IMR-90 (cell line): ENCODE measurements around the gene KCNK4. TPM values are rescaled to one million over a fixed set of nuclear protein-coding genes. Genes with fewer than 3 reads are reported as not detected.

ENCODE experiments used
- ATAC-seq: fragments of 200-7000 bp; cut with Tn5 transposase; 2 replicates; pipeline ENCODE4 v1.9.1; 2020; ENCODE audit warnings: low read depth, mild to moderate bottlenecking, moderate library complexity
- BruUV-seq: library from RNA; stranded (reverse); fragments of 400-500 nt; replicated peaks from 2 replicates; lab custom pipeline; 2021; lab: Mats Ljungman, UMichigan
- CTCF ChIA-PET: fragments of 300-600 bp; formaldehyde crosslinking; extraction: SDS; loops from one replicate; lab custom pipeline; 2021; ENCODE audit warnings: antibody characterized with exemption; lab: Yijun Ruan, JAX
- POLR2A ChIA-PET: fragments of 300-600 bp; sonication (Branson Sonifier 250); formaldehyde crosslinking; loops from one replicate; lab custom pipeline; 2022; ENCODE audit warnings: antibody characterized with exemption; ENCODE audit not compliant: unreplicated experiment; lab: Charles Lee
- DNase-seq: peaks from one replicate; pipeline ENCODE4 v3.0.0; 2013
- H2AFZ ChIP-seq: replicated peaks from 2 replicates; pipeline ENCODE3; 2013; ENCODE audit warnings: low read length, mild to moderate bottlenecking; ENCODE audit not compliant: poor library complexity
- H2AK5ac ChIP-seq: 2 replicates; pipeline ENCODE4 v1.6.1; 2013; ENCODE audit warnings: low read depth, low read length, inconsistent platforms
- H2AK9ac ChIP-seq: replicated peaks from 2 replicates; pipeline ENCODE3; 2013; ENCODE audit warnings: mild to moderate bottlenecking, low read depth, low read length, moderate library complexity; ENCODE audit not compliant: poor library complexity
- H2BK120ac ChIP-seq: 2 replicates; pipeline ENCODE4 v1.6.1; 2013; ENCODE audit warnings: low read depth, low read length, inconsistent platforms
- H2BK15ac ChIP-seq: 3 replicates; pipeline ENCODE4 v1.6.1; 2013; ENCODE audit warnings: low read depth, low read length, inconsistent platforms
- H2BK20ac ChIP-seq: 2 replicates; pipeline ENCODE4 v1.6.1; 2013; ENCODE audit warnings: low read depth, mild to moderate bottlenecking, inconsistent platforms, low read length, moderate library complexity
- H2BK5ac ChIP-seq: 2 replicates; pipeline ENCODE4 v1.6.1; 2013; ENCODE audit warnings: mild to moderate bottlenecking, low read depth, low read length, inconsistent platforms; ENCODE audit not compliant: poor library complexity, severe bottlenecking
- H3K14ac ChIP-seq: replicated peaks from 2 replicates; pipeline ENCODE4 v1.6.1; 2013; ENCODE audit warnings: low read depth, low read length, inconsistent platforms
- H3K18ac ChIP-seq: 2 replicates; pipeline ENCODE4 v1.6.1; 2013; ENCODE audit warnings: low read depth, low read length, control low read depth
- H3K23ac ChIP-seq: 2 replicates; pipeline ENCODE4 v1.6.1; 2013; ENCODE audit warnings: low read depth, low read length, inconsistent platforms
- H3K27ac ChIP-seq: 2 replicates; pipeline ENCODE4 v1.5.1; 2013; ENCODE audit warnings: mild to moderate bottlenecking, control low read depth, low read length; ENCODE audit not compliant: insufficient read depth
- H3K27me3 ChIP-seq: 2 replicates; pipeline ENCODE4 v1.6.1; 2013; ENCODE audit warnings: low read length; ENCODE audit not compliant: control insufficient read depth, insufficient read depth
- H3K36me3 ChIP-seq: 2 replicates; pipeline ENCODE4 v1.6.1; 2013; ENCODE audit warnings: low read length, mixed read lengths; ENCODE audit not compliant: control insufficient read depth, insufficient read depth
- H3K4ac ChIP-seq: 2 replicates; pipeline ENCODE4 v1.6.1; 2013; ENCODE audit warnings: low read depth, low read length, inconsistent platforms
- H3K4me1 ChIP-seq: 2 replicates; pipeline ENCODE4 v1.6.1; 2013; ENCODE audit warnings: low read length, mixed read lengths; ENCODE audit not compliant: control insufficient read depth, insufficient read depth
- H3K4me2 ChIP-seq: 2 replicates; pipeline ENCODE4 v1.6.1; 2013; ENCODE audit warnings: low read depth, mild to moderate bottlenecking, control low read depth, low read length, moderate library complexity
- H3K4me3 ChIP-seq: 2 replicates; pipeline ENCODE4 v1.5.1; 2013; ENCODE audit warnings: low read depth, mild to moderate bottlenecking, control low read depth, low read length, moderate library complexity; ENCODE audit not compliant: insufficient read depth
- H3K56ac ChIP-seq: 2 replicates; pipeline ENCODE4 v1.6.1; 2013; ENCODE audit warnings: low read length, inconsistent platforms; ENCODE audit not compliant: insufficient read depth; ENCODE audit errors: extremely low read depth
- H3K79me1 ChIP-seq, 2 experiments: 2 replicates each; pipeline ENCODE4 v1.6.1; 2013; ENCODE audit warnings: low read length in 2 of 2, inconsistent platforms in 1 of 2, low read depth in 1 of 2
- H3K9ac ChIP-seq: 2 replicates; pipeline ENCODE4 v1.6.1; 2013; ENCODE audit warnings: low read depth, low read length, control low read depth
- H3K9me1 ChIP-seq: 2 replicates; pipeline ENCODE4 v1.6.1; 2013; ENCODE audit warnings: low read length, inconsistent platforms; ENCODE audit not compliant: insufficient read depth
- H3K9me3 ChIP-seq: 2 replicates; pipeline ENCODE4 v1.6.1; 2013; ENCODE audit warnings: low read length; ENCODE audit not compliant: control insufficient read depth, insufficient read depth
- H4K20me1 ChIP-seq: 2 replicates; pipeline ENCODE4 v1.6.1; 2013; ENCODE audit warnings: low read length, inconsistent platforms; ENCODE audit not compliant: insufficient read depth
- H4K5ac ChIP-seq: 2 replicates; pipeline ENCODE4 v1.6.1; 2013; ENCODE audit warnings: mild to moderate bottlenecking, low read depth, low read length, control low read depth
- H4K8ac ChIP-seq, 2 experiments: 2 replicates each; pipeline ENCODE4 v1.6.1; 2013; ENCODE audit warnings: low read depth in 2 of 2, low read length in 2 of 2, control low read depth in 1 of 2, inconsistent platforms in 1 of 2
- H4K91ac ChIP-seq: 2 replicates; pipeline ENCODE4 v1.6.1; 2013; ENCODE audit warnings: low read depth, low read length, inconsistent platforms; ENCODE audit not compliant: insufficient read depth
- BHLHE40 ChIP-seq: fragments of 150-350 bp; IDR thresholded peaks from 2 replicates; pipeline ENCODE4 v1.6.1; 2016; ENCODE audit warnings: mild to moderate bottlenecking, low read depth, low read length
- CEBPB ChIP-seq: IDR thresholded peaks from 2 replicates; pipeline ENCODE4 v1.6.1; 2012; ENCODE audit warnings: low read depth, low read length, improper control_type of control experiment
- CHD1 ChIP-seq: IDR thresholded peaks from 2 replicates; pipeline ENCODE4 v1.6.1; 2012; ENCODE audit warnings: low read depth, low read length, improper control_type of control experiment
- FOS ChIP-seq: fragments of 150-350 bp; IDR thresholded peaks from 2 replicates; pipeline ENCODE4 v1.6.1; 2016; ENCODE audit warnings: low read depth, low read length
- MAFK ChIP-seq: IDR thresholded peaks from 2 replicates; pipeline ENCODE4 v1.6.1; 2012; ENCODE audit warnings: low read depth, low read length, improper control_type of control experiment
- MAZ ChIP-seq: IDR thresholded peaks from 2 replicates; pipeline ENCODE4 v1.6.1; 2012; ENCODE audit warnings: low read depth, mild to moderate bottlenecking, low read length, improper control_type of control experiment, moderate library complexity, borderline replicate concordance
- MXI1 ChIP-seq: IDR thresholded peaks from 2 replicates; pipeline ENCODE4 v1.6.1; 2012; ENCODE audit warnings: low read depth, mild to moderate bottlenecking, low read length, moderate library complexity, borderline replicate concordance
- NFE2L2 ChIP-seq: fragments of 150-350 bp; IDR thresholded peaks from 2 replicates; pipeline ENCODE4 v1.6.1; 2016; ENCODE audit warnings: low read depth, mild to moderate bottlenecking, low read length
- POLR2A ChIP-seq: IDR thresholded peaks from 2 replicates; pipeline ENCODE4 v1.6.1; 2012; ENCODE audit warnings: mild to moderate bottlenecking, low read depth, low read length
- RAD21 ChIP-seq: IDR thresholded peaks from 2 replicates; pipeline ENCODE4 v1.6.1; 2012; ENCODE audit warnings: low read length, improper control_type of control experiment
- RCOR1 ChIP-seq: IDR thresholded peaks from 2 replicates; pipeline ENCODE4 v1.6.1; 2012; ENCODE audit warnings: mild to moderate bottlenecking, low read length, improper control_type of control experiment; ENCODE audit not compliant: insufficient replicate concordance
- RFX5 ChIP-seq: IDR thresholded peaks from 2 replicates; pipeline ENCODE4 v1.8.0; 2012; ENCODE audit warnings: low read depth, mild to moderate bottlenecking, low read length, moderate library complexity
- SMC3 ChIP-seq: fragments of 150-350 bp; IDR thresholded peaks from 2 replicates; pipeline ENCODE4 v1.6.1; 2016; ENCODE audit warnings: low read depth, mild to moderate bottlenecking, antibody characterized with exemption, low read length, moderate library complexity
- WGBS, 2 experiments: methylation state at CpG; one replicate each; pipeline versions ENCODE4 v1.1.5 to v1.1.7; 2013; ENCODE audit warnings: missing lambda C conversion rate in 2 of 2; ENCODE audit not compliant: insufficient read length in 1 of 2; ENCODE audit errors: extremely low coverage in 2 of 2; 5-methylcytosine and 5-hydroxymethylcytosine counted together
- dilution Hi-C: fragments of 300-500 bp; cut with HindIII; formaldehyde crosslinking; loops from one replicate; pipeline ENCODE4 v1.14.3; 2018; ENCODE audit warnings: low sequenced_read_pairs; ENCODE audit not compliant: unreplicated experiment
- in situ Hi-C: fragments of 300-500 bp; cut with MboI; formaldehyde crosslinking; loops from 3 replicates; pipeline ENCODE4 v1.14.3; 2019; ENCODE audit warnings: low sequenced_read_pairs, inconsistent platforms, mixed read lengths
- intact Hi-C: fragments of 100-400 bp; cut with micrococcal nuclease; formaldehyde crosslinking; loops from 2 replicates; pipeline ENCODE4 v1.10.0; 2022
- polyA plus RNA-seq, 3 experiments: library from polyadenylated mRNA; depleted of rRNA; stranded (reverse); fragments of >200 nt; gene quantifications; 2 replicates each; pipeline ENCODE4 v1.2.3, GENCODE V29; 2012; ENCODE audit warnings: low replicate concordance in 1 of 3
- total RNA-seq: library from RNA; depleted of rRNA; stranded (reverse); fragments of >200 nt; gene quantifications from 2 replicates; pipeline ENCODE4 v1.2.3, GENCODE V29; 2012
- TF ChIP-seq, protein P1 (sequence below): fragments of 150-350 bp; IDR thresholded peaks from 2 replicates; pipeline ENCODE4 v1.6.1; 2016; ENCODE audit warnings: low read depth, mild to moderate bottlenecking, low read length, moderate library complexity, borderline replicate concordance
- TF ChIP-seq, protein P2 (sequence below): conservative IDR thresholded peaks from 2 replicates; pipeline ENCODE4 v1.5.1; 2012; ENCODE audit warnings: mild to moderate bottlenecking, low read depth, low read length, improper control_type of control experiment
- TF ChIP-seq, protein P3 (sequence below): fragments of 150-350 bp; IDR thresholded peaks from 2 replicates; pipeline ENCODE4 v1.6.1; 2017; ENCODE audit warnings: mild to moderate bottlenecking, antibody characterized with exemption, low read length, low read depth

Gene KCNK4
- total and polyA plus RNA-seq, 2 of the 4 experiments (the other 2 are of a cell fraction) = not detected

DNA sequence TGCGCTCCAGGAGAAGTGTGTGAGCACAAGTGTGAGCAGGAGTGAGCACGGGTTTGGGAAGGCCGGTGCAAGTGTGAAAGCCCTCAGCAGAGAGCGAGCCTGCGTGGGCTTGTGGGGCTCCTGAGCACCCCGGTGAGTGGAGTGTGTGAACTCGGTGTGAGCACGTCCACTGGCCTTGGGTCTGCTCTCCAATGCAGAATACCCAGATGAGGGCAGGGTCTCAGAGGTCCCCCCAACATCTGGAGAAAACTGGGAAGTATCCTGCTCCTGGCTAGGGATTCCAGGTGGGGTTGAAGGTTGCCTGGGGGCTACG is 15.4 kb downstream of the KCNK4 start:
- no peak overlapping the region for H2BK15ac ChIP-seq
- H2AFZ ChIP-seq = peak overlapping the region; percentile 89
- H4K20me1 ChIP-seq = peaks cover 7% of the 10 kb centered on the region
- H3K4me1 ChIP-seq = peaks cover 9% of the 10 kb centered on the region; the same call in 1 of the 2 replicates
- peak overlapping the region; percentile 19; the same call in 1 of the 2 replicates for H3K23ac ChIP-seq
- peak overlapping the region; percentile 58 for H3K4me3 ChIP-seq
- peak overlapping the region; percentile 83; the same call in 1 of the 2 replicates for H2AK5ac ChIP-seq
- BruUV-seq = no TSS peak
- peak overlapping the region; percentile 54 for H3K4ac ChIP-seq
- dilution Hi-C loops (no loop called here), intact Hi-C loops (loop anchor here (1.0 to 10.0 kb wide), 2 partner anchors 49 to 302 kb away; no protein-coding TSS in a partner anchor), in situ Hi-C loops (no loop called here)
- WGBS, 2 experiments = 23% methylated on average over 8 of the region's 9 CpGs; no CpG with 5 or more reads in 1 of the 2 experiments
- peak overlapping the region; percentile 88 for H3K14ac ChIP-seq
- H2BK120ac ChIP-seq = no peak overlapping the region; the same call in 1 of the 2 replicates
- H4K91ac ChIP-seq = no peak overlapping the region; the same call in 1 of the 2 replicates
- H2AK9ac ChIP-seq = peak overlapping the region; percentile 83
- H3K18ac ChIP-seq = no peak overlapping the region
- H3K27me3 ChIP-seq = no peaks in the 10 kb centered on the region
- H3K9me3 ChIP-seq = no peaks in the 10 kb centered on the region
- H4K8ac ChIP-seq = peak overlapping the region; percentile 15 to 47; a peak in 3 of 4 replicates
- peak overlapping the region; percentile 80 for H3K9ac ChIP-seq
- POLR2A ChIA-PET = no interaction called here
- no peak overlapping the region; the same call in 1 of the 2 replicates for H3K56ac ChIP-seq
- CTCF ChIA-PET = no interaction called here
- peak overlapping the region; percentile 66 for H2BK5ac ChIP-seq
- no peaks in the 10 kb centered on the region for H3K9me1 ChIP-seq
- H3K4me2 ChIP-seq = peak overlapping the region; percentile 90
- H3K79me1 ChIP-seq = peaks cover 19 to 30% of the 10 kb centered on the region in 2 experiments
- TF ChIP-seq SMC3 = no peak
- no peak for TF ChIP-seq CEBPB
- no peak for TF ChIP-seq MAFK
- TF ChIP-seq RFX5 = no peak
- no peak for TF ChIP-seq MXI1
- no peak for TF ChIP-seq POLR2A
- no peak for TF ChIP-seq FOS
- no peak for TF ChIP-seq CHD1
- TF ChIP-seq, protein P1, sequence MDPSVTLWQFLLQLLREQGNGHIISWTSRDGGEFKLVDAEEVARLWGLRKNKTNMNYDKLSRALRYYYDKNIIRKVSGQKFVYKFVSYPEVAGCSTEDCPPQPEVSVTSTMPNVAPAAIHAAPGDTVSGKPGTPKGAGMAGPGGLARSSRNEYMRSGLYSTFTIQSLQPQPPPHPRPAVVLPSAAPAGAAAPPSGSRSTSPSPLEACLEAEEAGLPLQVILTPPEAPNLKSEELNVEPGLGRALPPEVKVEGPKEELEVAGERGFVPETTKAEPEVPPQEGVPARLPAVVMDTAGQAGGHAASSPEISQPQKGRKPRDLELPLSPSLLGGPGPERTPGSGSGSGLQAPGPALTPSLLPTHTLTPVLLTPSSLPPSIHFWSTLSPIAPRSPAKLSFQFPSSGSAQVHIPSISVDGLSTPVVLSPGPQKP = no peak
- no peak for TF ChIP-seq RAD21
- no peak for TF ChIP-seq RCOR1
- TF ChIP-seq MAZ = no peak
- TF ChIP-seq, protein P2, sequence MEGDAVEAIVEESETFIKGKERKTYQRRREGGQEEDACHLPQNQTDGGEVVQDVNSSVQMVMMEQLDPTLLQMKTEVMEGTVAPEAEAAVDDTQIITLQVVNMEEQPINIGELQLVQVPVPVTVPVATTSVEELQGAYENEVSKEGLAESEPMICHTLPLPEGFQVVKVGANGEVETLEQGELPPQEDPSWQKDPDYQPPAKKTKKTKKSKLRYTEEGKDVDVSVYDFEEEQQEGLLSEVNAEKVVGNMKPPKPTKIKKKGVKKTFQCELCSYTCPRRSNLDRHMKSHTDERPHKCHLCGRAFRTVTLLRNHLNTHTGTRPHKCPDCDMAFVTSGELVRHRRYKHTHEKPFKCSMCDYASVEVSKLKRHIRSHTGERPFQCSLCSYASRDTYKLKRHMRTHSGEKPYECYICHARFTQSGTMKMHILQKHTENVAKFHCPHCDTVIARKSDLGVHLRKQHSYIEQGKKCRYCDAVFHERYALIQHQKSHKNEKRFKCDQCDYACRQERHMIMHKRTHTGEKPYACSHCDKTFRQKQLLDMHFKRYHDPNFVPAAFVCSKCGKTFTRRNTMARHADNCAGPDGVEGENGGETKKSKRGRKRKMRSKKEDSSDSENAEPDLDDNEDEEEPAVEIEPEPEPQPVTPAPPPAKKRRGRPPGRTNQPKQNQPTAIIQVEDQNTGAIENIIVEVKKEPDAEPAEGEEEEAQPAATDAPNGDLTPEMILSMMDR = no peak
- TF ChIP-seq, protein P3, sequence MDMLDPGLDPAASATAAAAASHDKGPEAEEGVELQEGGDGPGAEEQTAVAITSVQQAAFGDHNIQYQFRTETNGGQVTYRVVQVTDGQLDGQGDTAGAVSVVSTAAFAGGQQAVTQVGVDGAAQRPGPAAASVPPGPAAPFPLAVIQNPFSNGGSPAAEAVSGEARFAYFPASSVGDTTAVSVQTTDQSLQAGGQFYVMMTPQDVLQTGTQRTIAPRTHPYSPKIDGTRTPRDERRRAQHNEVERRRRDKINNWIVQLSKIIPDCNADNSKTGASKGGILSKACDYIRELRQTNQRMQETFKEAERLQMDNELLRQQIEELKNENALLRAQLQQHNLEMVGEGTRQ = no peak
- TF ChIP-seq NFE2L2 = no peak
- TF ChIP-seq BHLHE40 = no peak
- no peaks in the 10 kb centered on the region for H3K36me3 ChIP-seq
- H2BK20ac ChIP-seq = no peak overlapping the region
- no peak for DNase-seq
- H3K27ac ChIP-seq = peak overlapping the region; percentile 86; the same call in 1 of the 2 replicates
- H4K5ac ChIP-seq = peak overlapping the region; percentile 1; the same call in 1 of the 2 replicates
- ATAC-seq = no peak
